CD4-positive, alpha-beta T cell (primary cell): ENCODE measurements around the gene ADAM21. TPM values are rescaled to one million over a fixed set of nuclear protein-coding genes. Genes with fewer than 3 reads are reported as not detected.
"Not testable (repeated sequence)": the region's sequence is repeated elsewhere in the genome, so short reads cannot be mapped to it uniquely, and the experiment has no call there.

Source experiments
- ATAC-seq: fragments of 200-7000 bp; cut with Tn5 transposase; one replicate; pipeline ENCODE4 v1.10.0; 2022; ENCODE audit warnings: mild to moderate bottlenecking; ENCODE audit not compliant: poor library complexity
- CTCF ChIA-PET: fragments of 350-600 bp; sonication (Branson Sonifier 250); formaldehyde crosslinking; loops from one replicate; lab custom pipeline; 2021; ENCODE audit warnings: antibody characterized with exemption, inconsistent platforms; lab: Charles Lee
- POLR2A ChIA-PET: fragments of 350-600 bp; sonication (Branson Sonifier 250); formaldehyde crosslinking; loops from one replicate; lab custom pipeline; 2021; ENCODE audit warnings: antibody characterized with exemption, inconsistent platforms; lab: Charles Lee
- DNase-seq, 14 experiments: peaks; one replicate each; pipeline ENCODE4 v3.0.0-alpha.2; 2013 to 2020; ENCODE audit warnings: mixed read lengths in 2 of 14
- H3K27ac ChIP-seq, 2 donors: one replicate each; pipeline versions ENCODE4 v1.5.1 to v1.7.0; 2013; ENCODE audit warnings: low read length in 2 of 2, low read depth in 1 of 2, mild to moderate bottlenecking in 1 of 2
- H3K27me3 ChIP-seq, 2 experiments: 1 replicate in 1 of 2; 2 replicates in 1 of 2; pipeline versions ENCODE4 v1.6.1 to v1.7.0; 2013; ENCODE audit warnings: low read length in 2 of 2, control low read depth in 1 of 2, mild to moderate bottlenecking in 1 of 2, moderate library complexity in 1 of 2; ENCODE audit not compliant: insufficient read depth in 2 of 2, control insufficient read depth in 1 of 2
- H3K36me3 ChIP-seq: one replicate; pipeline ENCODE4 v1.6.1; 2013; ENCODE audit warnings: low read length, control low read depth; ENCODE audit not compliant: insufficient read depth
- H3K4me1 ChIP-seq: one replicate; pipeline ENCODE4 v1.6.1; 2013; ENCODE audit warnings: low read length, control low read depth; ENCODE audit not compliant: insufficient read depth
- H3K4me3 ChIP-seq: one replicate; pipeline ENCODE4 v1.5.1; 2013; ENCODE audit warnings: mild to moderate bottlenecking, low read length, moderate library complexity
- H3K9me3 ChIP-seq, 2 experiments: 1 replicate in 1 of 2; 2 replicates in 1 of 2; pipeline versions ENCODE4 v1.6.1 to v1.7.0; 2013; ENCODE audit warnings: low read length in 2 of 2, mild to moderate bottlenecking in 2 of 2, control low read depth in 1 of 2, moderate library complexity in 1 of 2; ENCODE audit not compliant: control insufficient read depth in 1 of 2, insufficient read depth in 1 of 2
- H3K27ac Mint-ChIP-seq: one replicate; pipeline ENCODE4 v1.8.0; 2020; ENCODE audit warnings: mixed read lengths
- H3K27me3 Mint-ChIP-seq: one replicate; pipeline ENCODE4 v1.8.0; 2021; ENCODE audit warnings: mixed read lengths
- H3K36me3 Mint-ChIP-seq: one replicate; pipeline ENCODE4 v1.8.0; 2021; ENCODE audit warnings: low read depth, mixed read lengths
- H3K4me1 Mint-ChIP-seq: one replicate; pipeline ENCODE4 v1.8.0; 2021; ENCODE audit warnings: low read depth, mixed read lengths
- H3K4me3 Mint-ChIP-seq: one replicate; pipeline ENCODE4 v1.8.0; 2020; ENCODE audit warnings: mild to moderate bottlenecking, mixed read lengths
- H3K9me3 Mint-ChIP-seq: one replicate; pipeline ENCODE4 v1.8.0; 2020; ENCODE audit warnings: mixed read lengths
- intact Hi-C, 2 experiments: fragments of 100-400 bp; cut with DNase I in 1 of 2; cut with micrococcal nuclease in 1 of 2; formaldehyde crosslinking; loops; one replicate each; pipeline versions ENCODE4 v1.15.1 to v1.9.0; 2023 to 2025; cut with DNase I, micrococcal nuclease
- total RNA-seq, 174 experiments: library from RNA in 2 of 174; stranded (reverse) in 2 of 174; gene quantifications; one replicate each; pipeline ENCODE4 v1.2.3 and lab custom pipeline; 2021 to 2026
- TF ChIP-seq, protein P1 (sequence below): fragments of 200-600 bp; IDR thresholded peaks from one replicate; pipeline ENCODE4 v1.8.0; 2022; ENCODE audit warnings: antibody characterized with exemption, mild to moderate bottlenecking

ADAM21 gene
- total RNA-seq, 2 experiments from 2014 or later: not detected

DNA sequence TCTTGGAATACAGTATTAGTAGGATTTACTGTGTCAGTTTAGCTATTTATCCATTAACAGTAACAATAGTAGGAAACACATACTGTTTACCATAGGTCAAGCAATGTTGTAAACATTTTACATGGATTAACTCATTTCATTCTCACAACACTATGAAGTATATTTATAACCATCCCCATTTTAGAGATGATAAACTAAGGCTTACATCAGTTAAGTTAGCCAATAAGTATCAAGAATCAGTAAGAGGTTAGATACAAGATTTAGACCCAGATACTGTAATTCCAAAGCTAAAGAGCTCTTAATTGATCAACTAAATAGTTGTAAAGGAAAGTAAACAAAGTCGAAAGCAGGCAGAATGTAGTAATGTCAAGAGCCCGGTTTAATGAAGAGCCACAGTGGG is 36.2 kb upstream of the ADAM21 start:
- intact Hi-C loops: loop anchor here in 1 of 2 experiments (2.0 kb wide), 1 partner anchor 55 kb away; no protein-coding TSS in a partner anchor
- peaks cover 50% of the 10 kb centered on the region for H3K4me1 Mint-ChIP-seq
- peak overlapping the region; percentile 84 for H3K27ac Mint-ChIP-seq
- peaks cover 9% of the 10 kb centered on the region for H3K4me1 ChIP-seq
- DNase-seq: no peak
- TF ChIP-seq, protein P1, sequence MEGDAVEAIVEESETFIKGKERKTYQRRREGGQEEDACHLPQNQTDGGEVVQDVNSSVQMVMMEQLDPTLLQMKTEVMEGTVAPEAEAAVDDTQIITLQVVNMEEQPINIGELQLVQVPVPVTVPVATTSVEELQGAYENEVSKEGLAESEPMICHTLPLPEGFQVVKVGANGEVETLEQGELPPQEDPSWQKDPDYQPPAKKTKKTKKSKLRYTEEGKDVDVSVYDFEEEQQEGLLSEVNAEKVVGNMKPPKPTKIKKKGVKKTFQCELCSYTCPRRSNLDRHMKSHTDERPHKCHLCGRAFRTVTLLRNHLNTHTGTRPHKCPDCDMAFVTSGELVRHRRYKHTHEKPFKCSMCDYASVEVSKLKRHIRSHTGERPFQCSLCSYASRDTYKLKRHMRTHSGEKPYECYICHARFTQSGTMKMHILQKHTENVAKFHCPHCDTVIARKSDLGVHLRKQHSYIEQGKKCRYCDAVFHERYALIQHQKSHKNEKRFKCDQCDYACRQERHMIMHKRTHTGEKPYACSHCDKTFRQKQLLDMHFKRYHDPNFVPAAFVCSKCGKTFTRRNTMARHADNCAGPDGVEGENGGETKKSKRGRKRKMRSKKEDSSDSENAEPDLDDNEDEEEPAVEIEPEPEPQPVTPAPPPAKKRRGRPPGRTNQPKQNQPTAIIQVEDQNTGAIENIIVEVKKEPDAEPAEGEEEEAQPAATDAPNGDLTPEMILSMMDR: no peak
- peaks cover 52% of the 10 kb centered on the region for H3K36me3 Mint-ChIP-seq
- H3K4me3 Mint-ChIP-seq: peak overlapping the region; percentile 92
- no peaks in the 10 kb centered on the region for H3K9me3 Mint-ChIP-seq
- H3K4me3 ChIP-seq: peak overlapping the region; percentile 79
- CTCF ChIA-PET: no interaction called here
- no peak for ATAC-seq
- peaks cover 13% of the 10 kb centered on the region for H3K36me3 ChIP-seq
- no peaks in the 10 kb centered on the region for H3K27me3 ChIP-seq
- no peak overlapping the region for H3K27ac ChIP-seq
- H3K9me3 ChIP-seq: no peaks in the 10 kb centered on the region
- POLR2A ChIA-PET: no interaction called here
- H3K27me3 Mint-ChIP-seq: peaks cover 5% of the 10 kb centered on the region

DNA sequence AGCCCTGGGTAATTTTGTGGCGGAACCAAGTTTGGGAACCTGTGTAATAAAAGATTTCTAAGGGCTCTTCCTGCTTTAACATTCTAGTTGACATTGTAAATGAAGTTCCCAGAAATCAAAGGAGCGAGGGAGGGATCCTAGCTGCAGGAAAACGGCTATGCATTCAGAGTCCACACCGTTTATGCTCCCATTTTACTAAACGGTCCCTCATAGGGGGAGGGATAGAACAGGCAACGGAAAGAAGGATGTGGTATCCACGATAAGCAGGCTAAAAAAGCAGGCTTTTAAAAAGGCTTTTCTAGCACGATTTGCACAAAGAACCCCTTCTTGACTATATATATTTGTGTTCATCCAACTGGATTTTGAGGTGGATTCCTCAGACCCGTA is 35.6 kb upstream of the ADAM21 start:
- Histone ChIP-seq H3K4me1 (peaks cover 9% of the 10 kb centered on the region), H3K36me3 (peaks cover 11% of the 10 kb centered on the region), H3K27ac (peak overlapping the region; percentile 43 to 75), H3K27me3 (no peaks in the 10 kb centered on the region), H3K4me3 (peak overlapping the region; percentile 79), H3K9me3 (no peaks in the 10 kb centered on the region)
- H3K4me3 Mint-ChIP-seq: peak overlapping the region; percentile 90
- POLR2A ChIA-PET: interaction anchor here (0.9 kb wide), 1 partner anchor 57 kb away, joined by 4 read pairs; the partner anchor contains the start of gene COX16
- H3K27ac Mint-ChIP-seq: peak overlapping the region; percentile 84
- ATAC-seq (peak; percentile 17), DNase-seq (no peak)
- H3K9me3 Mint-ChIP-seq: no peaks in the 10 kb centered on the region
- CTCF ChIA-PET: no interaction called here
- TF ChIP-seq, protein P1: no peak
- peaks cover 46% of the 10 kb centered on the region for H3K36me3 Mint-ChIP-seq
- H3K4me1 Mint-ChIP-seq: peaks cover 47% of the 10 kb centered on the region
- peaks cover 10% of the 10 kb centered on the region for H3K27me3 Mint-ChIP-seq
- intact Hi-C loops: no loop called here

DNA sequence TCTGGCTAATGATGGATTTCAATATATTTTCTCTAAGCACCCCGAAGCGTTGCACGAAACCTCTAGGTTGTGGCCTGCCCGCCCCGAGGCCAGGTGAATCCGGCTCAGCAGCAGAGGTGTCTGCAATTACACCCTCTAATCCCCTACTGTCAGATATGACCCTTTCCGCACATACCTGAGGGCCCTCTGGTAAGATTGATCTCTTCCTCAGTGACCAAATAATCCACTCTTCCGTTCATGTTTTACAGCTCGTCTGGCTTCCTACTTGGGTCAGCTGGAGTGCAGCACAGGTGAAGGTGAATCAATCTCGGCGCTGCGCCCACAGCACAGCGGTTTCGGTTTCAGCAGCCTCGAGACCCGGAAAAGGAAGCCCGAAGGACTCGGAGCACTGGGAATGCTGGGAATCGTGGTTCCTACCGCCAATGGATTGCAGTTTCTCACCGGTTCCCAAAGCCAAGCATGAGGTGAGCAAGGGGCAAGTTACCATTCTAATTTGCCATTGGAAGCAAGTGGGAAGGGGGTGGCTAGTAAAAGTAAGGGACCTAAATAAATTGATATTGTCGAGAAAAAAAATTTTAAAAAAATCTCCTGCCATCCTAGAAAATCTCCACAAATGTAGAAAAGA is 35.1 kb upstream of the ADAM21 start, which contains the start of gene SYNJ2BP:
SYNJ2BP (minus strand) TSS at position 366 of the 625 bp plus-strand sequence; CDS start at position 239, 127 bp downstream.
- Mint-ChIP-seq H3K9me3 (no peaks in the 10 kb centered on the region), H3K4me3 (peak within 1 kb of the TSS; percentile 92), H3K27ac (peak within 1 kb of the TSS; percentile 84), H3K36me3 (peaks cover 41% of the 10 kb centered on the region), H3K4me1 (peaks cover 41% of the 10 kb centered on the region), H3K27me3 (peaks cover 13% of the 10 kb centered on the region)
- DNase-seq: peak; percentile 35 to 76 (median 54)
- peak within 1 kb of the TSS; percentile 79 for H3K4me3 ChIP-seq
- H3K4me1 ChIP-seq: peaks cover 9% of the 10 kb centered on the region
- peak within 1 kb of the TSS; percentile 43 to 75 for H3K27ac ChIP-seq
- peak; percentile 88 for ATAC-seq
- TF ChIP-seq, protein P1: no peak
- ChIA-PET POLR2A (interaction anchor here (0.9 kb wide), 1 partner anchor 57 kb away, joined by 4 read pairs; the partner anchor contains the start of gene COX16), CTCF (no interaction called here)
- H3K9me3 ChIP-seq: no peaks in the 10 kb centered on the region
- no peaks in the 10 kb centered on the region for H3K27me3 ChIP-seq
- peaks cover 6% of the 10 kb centered on the region for H3K36me3 ChIP-seq
- intact Hi-C loops: no loop called here

DNA sequence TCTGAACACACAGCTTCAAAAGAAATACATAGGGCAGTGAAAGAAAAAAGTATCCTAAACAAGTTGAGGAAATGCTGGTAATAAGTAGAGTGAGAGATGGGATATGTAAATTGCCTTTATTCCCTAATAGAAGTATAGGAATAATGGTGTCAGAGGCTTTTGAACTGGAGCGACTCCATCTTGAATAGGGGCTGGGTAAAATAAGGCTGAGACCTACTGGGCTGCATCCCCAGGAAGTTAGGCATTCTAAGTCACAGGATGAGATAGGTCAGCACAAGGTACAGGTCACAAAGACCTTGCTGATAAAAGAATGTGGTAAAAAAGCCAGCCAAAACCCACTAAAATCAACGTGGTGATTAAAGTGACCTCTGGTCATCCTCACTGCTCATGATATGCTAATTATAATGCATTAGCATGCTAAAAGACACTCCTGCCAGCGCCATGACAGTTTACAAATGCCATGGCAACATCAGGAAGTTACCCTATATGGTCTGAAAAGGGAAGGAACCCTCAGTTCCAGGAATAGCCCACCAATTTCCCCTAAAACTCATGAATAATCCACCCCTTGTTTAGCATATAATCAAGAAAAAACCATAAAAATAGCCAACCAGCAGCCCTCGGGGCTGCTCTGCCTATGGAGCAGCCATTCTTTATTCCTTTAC is 32.6 kb upstream of the ADAM21 start:
- H3K9me3 Mint-ChIP-seq, DNase-seq, H3K27ac ChIP-seq, ATAC-seq, H3K27me3 ChIP-seq, H3K9me3 ChIP-seq, CTCF ChIA-PET, POLR2A ChIA-PET, H3K4me3 ChIP-seq, intact Hi-C loops, H3K36me3 ChIP-seq, H3K4me1 ChIP-seq: not testable (repeated sequence)
- Mint-ChIP-seq H3K4me1 (peaks cover 27% of the 10 kb centered on the region), H3K4me3 (peak overlapping the region; percentile 63), H3K27ac (peak overlapping the region; percentile 19), H3K27me3 (peaks cover 16% of the 10 kb centered on the region), H3K36me3 (peaks cover 20% of the 10 kb centered on the region)
